Measurements from ENCODE around the gene PDIA3.
"Not testable (repeated sequence)": the region's sequence is repeated elsewhere in the genome, so short reads cannot be mapped to it uniquely, and the experiment has no call there.

Gene PDIA3

DNA sequence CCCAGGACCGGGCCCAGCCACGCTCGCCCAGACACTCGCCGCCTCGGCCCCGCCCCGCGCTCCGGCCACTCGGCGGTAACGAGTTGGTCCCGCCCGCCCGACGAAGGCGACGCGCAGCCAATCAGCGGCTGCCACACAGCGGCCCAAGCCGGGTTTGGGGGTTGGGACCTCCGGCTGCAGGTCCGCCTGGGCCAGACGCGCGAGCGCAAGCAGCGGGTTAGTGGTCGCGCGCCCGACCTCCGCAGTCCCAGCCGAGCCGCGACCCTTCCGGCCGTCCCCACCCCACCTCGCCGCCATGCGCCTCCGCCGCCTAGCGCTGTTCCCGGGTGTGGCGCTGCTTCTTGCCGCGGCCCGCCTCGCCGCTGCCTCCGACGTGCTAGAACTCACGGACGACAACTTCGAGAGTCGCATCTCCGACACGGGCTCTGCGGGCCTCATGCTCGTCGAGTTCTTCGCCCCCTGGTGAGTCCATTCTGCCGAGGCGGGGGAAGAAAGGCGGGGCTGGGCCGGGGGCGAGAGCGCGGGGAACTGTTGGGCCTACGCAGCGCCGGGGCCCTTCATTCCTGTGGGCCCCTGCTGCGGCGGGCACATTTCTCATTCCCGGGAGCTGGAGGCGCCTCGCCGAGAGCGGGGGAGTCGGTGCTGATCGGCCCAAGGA lies at the start of gene PDIA3:
Gene PDIA3, plus strand, starts transcription at position 194 of the 658 bp plus-strand sequence. Its CDS starts 102 bp downstream, at position 296.
- DNase-seq (ENCODE audit: low spot score) = peak; percentile 82

- no peak for DNase-seq (ENCODE audit: low spot score)
These were observed 44.1 kb upstream of the PDIA3 start for GRCh38 chr15:43702174-43702573.

- no peak for DNase-seq (ENCODE audit: low spot score)
These were observed 43.4 kb upstream of the PDIA3 start for GRCh38 chr15:43702701-43703424.

- not testable (repeated sequence) for DNase-seq (ENCODE audit: low spot score)
These were observed 35.7 kb upstream of the PDIA3 start for GRCh38 chr15:43710431-43711131.

GRCh38 chr15:43723151-43723550 lies 23.1 kb upstream of the PDIA3 start:
- no peak for DNase-seq (ENCODE audit: low spot score)

DNA sequence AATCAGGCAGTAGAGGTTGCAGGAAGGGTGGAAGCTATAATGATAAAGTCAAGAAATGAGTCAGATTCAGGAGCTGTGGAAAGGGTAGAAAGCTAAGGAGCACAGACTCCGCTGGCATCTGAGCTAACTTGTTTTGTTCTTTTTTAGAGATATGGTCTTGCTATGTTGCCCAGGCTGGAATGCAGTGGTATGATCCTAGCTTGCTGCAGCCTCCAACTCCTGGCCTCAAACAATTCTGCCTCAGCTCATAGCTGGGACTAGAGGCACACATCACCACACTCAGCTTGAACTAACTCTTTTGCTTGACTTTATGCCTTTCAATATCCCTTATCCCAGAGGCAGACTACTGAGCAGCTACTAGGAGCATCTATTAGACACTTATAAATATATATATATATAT lies 19.9 kb upstream of the PDIA3 start:
- not testable (repeated sequence) for DNase-seq (ENCODE audit: low spot score)

GRCh38 chr15:43728053-43728725 lies 18.0 kb upstream of the PDIA3 start:
- DNase-seq (ENCODE audit: low spot score) = not testable (repeated sequence)

DNA sequence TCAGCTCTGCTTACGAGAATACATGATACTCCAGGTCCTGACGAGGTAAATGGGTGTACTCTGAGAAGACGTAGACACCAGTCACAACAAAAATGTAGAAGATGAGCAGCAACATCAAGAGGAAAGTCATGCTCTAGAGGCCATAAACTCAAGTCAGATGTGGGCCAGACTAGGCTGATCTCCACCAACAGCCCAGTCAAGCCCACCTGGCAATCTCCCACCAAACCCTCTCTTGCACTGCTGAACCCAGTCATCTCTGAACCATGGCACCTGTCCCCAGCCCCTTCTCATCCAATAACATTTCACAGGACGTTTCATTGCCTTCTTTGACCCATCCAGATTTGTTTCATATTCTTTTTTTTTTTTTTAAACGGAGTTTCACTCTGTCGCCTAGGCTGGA lies 10.8 kb upstream of the PDIA3 start:
- DNase-seq (ENCODE audit: low spot score) = no peak

GRCh38 chr15:43746903-43747309 lies 668 bp downstream of the PDIA3 start:
- DNase-seq (ENCODE audit: low spot score) = peak; percentile 51

- DNase-seq (ENCODE audit: low spot score) = no peak
These were observed 2.1 kb downstream of the PDIA3 start for GRCh38 chr15:43748376-43748775.

DNA sequence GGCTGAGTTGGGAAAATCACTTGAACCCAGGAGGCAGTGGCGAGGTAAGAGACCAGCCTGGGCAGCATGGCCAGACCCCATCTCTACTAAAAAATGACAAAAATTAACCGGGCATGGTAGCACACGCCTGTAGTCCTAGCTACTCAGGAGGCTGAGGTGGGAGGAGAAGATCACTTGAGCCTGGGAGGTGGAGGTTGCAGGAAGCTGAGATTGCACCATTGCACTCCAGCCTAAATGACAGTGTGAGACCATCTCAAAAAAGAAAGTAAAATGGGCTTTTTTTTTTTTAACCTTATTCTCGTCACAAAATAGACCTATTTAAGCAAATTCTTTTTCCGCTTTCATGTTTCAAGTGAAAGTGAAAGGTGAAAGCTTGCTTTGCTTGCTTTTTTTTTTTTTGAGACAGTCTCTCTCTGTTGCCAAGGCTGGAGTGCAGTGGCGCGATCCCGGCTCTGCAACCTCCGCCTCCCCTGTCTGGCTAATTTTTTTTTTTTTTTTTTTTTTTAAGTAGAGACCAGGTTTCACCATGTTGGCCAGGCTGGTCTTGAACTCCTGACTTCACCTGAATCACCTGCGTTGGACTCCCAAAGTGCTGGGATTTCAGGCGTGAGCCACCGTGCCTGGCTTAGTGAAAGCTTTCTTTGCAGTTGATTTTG lies 3.6 kb downstream of the PDIA3 start:
- DNase-seq (ENCODE audit: low spot score) = no peak

DNA sequence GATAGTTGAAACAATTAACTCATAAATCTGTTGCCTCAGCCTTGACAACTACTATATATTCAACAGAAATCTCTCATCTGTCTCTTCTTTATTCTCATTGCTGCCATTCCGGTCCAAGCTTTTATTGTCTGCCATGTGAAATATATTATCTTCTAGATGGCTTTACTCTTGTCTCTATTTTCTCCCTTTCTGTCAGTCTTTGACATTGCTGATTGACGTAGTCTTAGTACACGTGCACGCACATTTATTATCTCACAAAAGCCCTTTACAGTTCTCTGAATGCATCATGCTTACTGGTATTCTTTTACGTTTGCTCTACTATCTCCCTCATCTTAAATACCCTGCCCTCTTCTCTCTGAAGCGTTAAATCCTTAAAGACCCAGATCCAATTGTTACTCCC lies 5.6 kb downstream of the PDIA3 start:
- DNase-seq (ENCODE audit: low spot score) = no peak

GRCh38 chr15:43762824-43763223 lies 16.6 kb downstream of the PDIA3 start:
- DNase-seq (ENCODE audit: low spot score) = no peak

DNA sequence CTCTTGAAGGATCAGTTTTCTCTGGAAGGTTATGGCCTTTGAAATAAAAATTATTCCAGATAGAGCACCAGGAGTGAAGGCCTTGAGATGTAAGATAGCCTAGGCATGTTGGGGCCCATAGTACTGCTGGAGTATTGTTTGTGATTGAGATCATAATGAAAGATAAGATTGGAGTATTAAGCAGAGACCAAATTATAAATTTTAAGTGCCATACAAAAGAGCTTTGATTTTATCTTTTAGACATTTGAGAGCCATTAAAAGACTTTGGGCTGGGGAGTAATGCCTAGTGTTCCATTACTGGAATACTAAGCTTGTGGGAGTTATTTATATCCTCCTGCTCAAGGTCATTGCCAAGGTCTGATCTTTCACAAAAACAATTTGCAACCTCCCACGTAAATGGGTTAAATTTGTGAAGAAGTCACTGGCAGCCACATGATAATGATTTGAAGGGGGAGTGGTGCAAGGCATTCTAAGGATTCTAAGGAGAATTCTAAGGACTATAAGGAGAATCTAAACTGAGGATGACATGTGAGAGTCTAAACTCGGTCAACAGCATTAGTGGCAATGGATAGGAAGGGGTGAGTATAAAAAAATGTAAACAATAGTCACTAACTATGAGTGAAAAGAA lies 17.7 kb downstream of the PDIA3 start:
- no peak for DNase-seq (ENCODE audit: low spot score)

- DNase-seq (ENCODE audit: low spot score) = peak; percentile 83
These were observed 23.5 kb downstream of the PDIA3 start for GRCh38 chr15:43769584-43770228.

DNA sequence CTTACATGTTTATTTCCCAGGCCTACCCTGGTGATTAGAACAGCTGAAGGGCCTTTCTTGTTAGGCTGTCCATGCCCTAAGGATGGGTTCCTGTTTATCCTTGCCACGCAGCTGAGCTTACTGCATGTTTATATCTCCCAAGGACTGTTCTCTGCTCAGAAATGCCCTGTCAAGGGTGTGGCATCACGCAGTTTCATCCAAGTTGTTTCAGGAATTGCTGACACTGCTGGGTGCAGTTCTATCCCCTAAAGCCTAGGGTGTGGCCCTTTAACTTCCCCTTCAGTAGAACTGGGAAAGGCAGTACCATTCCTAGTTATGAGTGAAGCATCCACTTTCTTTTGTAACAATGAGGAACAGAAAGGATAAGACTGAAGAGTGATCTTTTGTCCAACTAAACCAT lies 25.6 kb downstream of the PDIA3 start:
- peak; percentile 65 for DNase-seq (ENCODE audit: low spot score)

DNA sequence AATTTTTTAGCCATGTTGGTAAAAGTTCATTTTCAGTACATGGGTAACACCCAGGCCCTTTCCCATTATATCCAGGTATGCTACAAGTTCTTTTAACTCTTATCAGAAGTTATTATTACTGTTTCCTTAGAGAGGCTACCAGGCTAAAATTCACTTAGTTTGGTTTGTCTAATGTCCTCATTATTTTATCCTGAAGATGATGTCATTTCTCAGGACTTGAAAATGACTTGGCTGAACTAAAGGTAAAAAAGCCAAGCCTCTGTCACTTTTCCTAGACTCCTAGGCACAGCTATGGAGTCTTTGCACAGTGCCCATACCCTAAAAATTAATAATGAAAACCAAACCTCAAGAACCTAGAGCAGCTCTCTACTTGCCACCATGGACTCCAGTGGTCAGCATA lies 26.4 kb downstream of the PDIA3 start:
- no peak for DNase-seq (ENCODE audit: low spot score)

- DNase-seq (ENCODE audit: low spot score) = no peak
These were observed 27.8 kb downstream of the PDIA3 start for GRCh38 chr15:43774062-43774461.

- peak; percentile 69 for DNase-seq (ENCODE audit: low spot score)
These were observed 29.2 kb downstream of the PDIA3 start for GRCh38 chr15:43775411-43775965.

- DNase-seq (ENCODE audit: low spot score) = no peak
These were observed 30.0 kb downstream of the PDIA3 start for GRCh38 chr15:43776101-43776717.

Data from hematopoietic multipotent progenitor cell treated with erythropoietin and hydrocortisone succinate and interleukin-3 and kit ligand, for 17 days (in vitro differentiated cells).